K562 (cell line): ENCODE results near the gene ACER3. TPM values are rescaled to one million over a fixed set of nuclear protein-coding genes. Genes with fewer than 3 reads are reported as not detected.
"Not testable (repeated sequence)": the region's sequence is repeated elsewhere in the genome, so short reads cannot be mapped to it uniquely, and the experiment has no call there.

Source experiments
- ATAC-seq: fragments of 200-7000 bp; cut with Tn5 transposase; 3 replicates; pipeline ENCODE4 v1.9.1; 2020; ENCODE audit warnings: moderate library complexity
- BruUV-seq: library from RNA; stranded (reverse); fragments of 400-500 nt; replicated peaks from 2 replicates; lab custom pipeline; 2021; lab: Mats Ljungman, UMichigan
- CTCF ChIA-PET: fragments of 300-600 bp; formaldehyde crosslinking; extraction: SDS; loops from one replicate; lab custom pipeline; 2021; ENCODE audit warnings: low intra/inter-chr PET ratio; lab: Yijun Ruan, JAX
- POLR2A ChIA-PET: fragments of 300-600, 350-650 bp; sonication (Branson Sonifier 250); formaldehyde crosslinking; extraction: SDS; loops from one replicate; lab custom pipeline; 2021; ENCODE audit warnings: antibody characterized with exemption, inconsistent platforms; lab: Yijun Ruan, JAX
- DNase-seq, 4 experiments: peaks; one replicate each; pipeline versions ENCODE4 v3.0.0 to v3.0.0-alpha.2; 2011 to 2018; ENCODE audit warnings: low spot score in 3 of 4, mixed read lengths in 3 of 4; ENCODE audit errors: extremely low read depth in 1 of 4
- FAIRE-seq: peaks from 2 replicates; lab custom pipeline; 2011; peaks lifted over from hg19 to GRCh38; lab: Jason Lieb, UNC
- H2AFZ ChIP-seq: 2 replicates; pipeline ENCODE4 v1.6.0; 2011; ENCODE audit warnings: low read depth, low read length, control low read depth, inconsistent platforms
- H3K27ac ChIP-seq: fragments of 200-600 bp; 3 replicates; pipeline ENCODE4 v1.8.0; 2011; ENCODE audit warnings: low read depth, mild to moderate bottlenecking, control low read depth, inconsistent platforms, low read length, moderate library complexity, mixed read lengths; ENCODE audit errors: extremely low read depth
- H3K27me3 ChIP-seq, 2 experiments: fragments of 300-600 bp in 1 of 2; 2 replicates in 1 of 2; 3 replicates in 1 of 2; pipeline versions ENCODE4 v1.6.0 to v1.8.0; 2011; ENCODE audit warnings: inconsistent platforms in 2 of 2, low read length in 2 of 2, mild to moderate bottlenecking in 1 of 2, mixed read lengths in 1 of 2, moderate library complexity in 1 of 2; ENCODE audit not compliant: control insufficient read depth in 2 of 2, insufficient read depth in 2 of 2
- H3K36me3 ChIP-seq: fragments of 300-600 bp; 3 replicates; pipeline ENCODE4 v1.8.0; 2011; ENCODE audit warnings: mild to moderate bottlenecking, low read length, inconsistent platforms; ENCODE audit not compliant: control insufficient read depth, insufficient read depth
- H3K4me1 ChIP-seq, 2 experiments: fragments of 200-600 bp in 1 of 2; replicated peaks in 1 of 2; 2 replicates in 1 of 2; 3 replicates in 1 of 2; pipeline versions ENCODE4 v1.5.1 to v1.8.0; 2011; ENCODE audit warnings: inconsistent platforms in 2 of 2, low read length in 2 of 2, mild to moderate bottlenecking in 1 of 2, mixed read lengths in 1 of 2, moderate library complexity in 1 of 2; ENCODE audit not compliant: control insufficient read depth in 2 of 2, insufficient read depth in 2 of 2
- H3K4me2 ChIP-seq: 2 replicates; pipeline ENCODE4 v1.6.1; 2011; ENCODE audit warnings: low read length, control low read depth, inconsistent platforms, mixed read lengths; ENCODE audit not compliant: insufficient read depth
- H3K4me3 ChIP-seq: fragments of 200-600 bp; sonication (generic), shearing (Covaris generic); 2 replicates; pipeline ENCODE4 v1.5.1; 2016; ENCODE audit warnings: control low read depth, inconsistent platforms
- H3K79me2 ChIP-seq: fragments of 200-600 bp; 3 replicates; pipeline ENCODE4 v1.8.0; 2011; ENCODE audit warnings: low read length, inconsistent platforms; ENCODE audit not compliant: control insufficient read depth, insufficient read depth
- H3K9ac ChIP-seq, 2 experiments: 2 replicates each; pipeline versions ENCODE4 v1.6.0 to v1.6.1; 2011; ENCODE audit warnings: low read depth in 2 of 2, low read length in 2 of 2, control low read depth in 1 of 2, inconsistent platforms in 1 of 2, mild to moderate bottlenecking in 1 of 2, mixed read lengths in 1 of 2; ENCODE audit not compliant: insufficient read depth in 1 of 2
- H3K9me1 ChIP-seq: one replicate; pipeline ENCODE4 v1.6.0; 2011; ENCODE audit warnings: inconsistent platforms, mild to moderate bottlenecking, low read length, moderate library complexity; ENCODE audit not compliant: control insufficient read depth, insufficient read depth
- H3K9me3 ChIP-seq: replicated peaks from 2 replicates; pipeline ENCODE4 v1.5.1; 2011; ENCODE audit warnings: low read depth, low read length, inconsistent platforms; ENCODE audit not compliant: control insufficient read depth, insufficient read depth
- H4K20me1 ChIP-seq: replicated peaks from 2 replicates; pipeline ENCODE4 v1.6.1; 2011; ENCODE audit warnings: low read length, inconsistent platforms, mixed read lengths; ENCODE audit not compliant: control insufficient read depth, insufficient read depth
- AFF1 ChIP-seq, 2 experiments: fragments of 450-650 bp; IDR thresholded peaks; 2 replicates each; pipeline ENCODE4 v1.6.1; 2018; ENCODE audit warnings: mild to moderate bottlenecking in 2 of 2, low read depth in 1 of 2; ENCODE audit not compliant: partially characterized antibody in 2 of 2
- BCOR ChIP-seq: fragments of 450-650 bp; IDR thresholded peaks from 2 replicates; pipeline ENCODE4 v1.6.1; 2016
- HDAC1 ChIP-seq, 2 experiments: fragments of 450-650 bp; IDR thresholded peaks; 2 replicates each; pipeline ENCODE4 v1.6.1; 2016 to 2017; ENCODE audit warnings: inconsistent platforms in 1 of 2, mild to moderate bottlenecking in 1 of 2, moderate library complexity in 1 of 2
- HDAC2 ChIP-seq: fragments of 450-650 bp; IDR thresholded peaks from 2 replicates; pipeline ENCODE4 v1.6.1; 2016; ENCODE audit warnings: mild to moderate bottlenecking
- KDM1A ChIP-seq, 2 experiments: fragments of 450-650 bp; IDR thresholded peaks; 2 replicates each; pipeline ENCODE4 v1.6.1; 2016; ENCODE audit warnings: mild to moderate bottlenecking in 2 of 2
- PHF20 ChIP-seq: fragments of 450-650 bp; IDR thresholded peaks from 2 replicates; pipeline ENCODE4 v1.6.1; 2018; ENCODE audit not compliant: partially characterized antibody
- SMARCA5 ChIP-seq: fragments of 450-650 bp; IDR thresholded peaks from 2 replicates; pipeline ENCODE4 v1.6.1; 2016
- TRIM24 ChIP-seq, 2 experiments: fragments of 450-650 bp; IDR thresholded peaks; 2 replicates each; pipeline ENCODE4 v1.6.1; 2016
- ZNF146 ChIP-seq: IDR thresholded peaks from one replicate; pipeline ENCODE4 v1.6.1; 2018; ENCODE audit warnings: missing compliant biosample characterization; ENCODE audit not compliant: unreplicated experiment
- WGBS: fragments of 100-300 bp; shearing (Covaris generic); methylation state at CpG from one replicate; pipeline ENCODE4 v1.1.6; 2016; ENCODE audit warnings: low coverage, mixed read lengths; ENCODE audit not compliant: insufficient coverage; ENCODE audit errors: missing lambda C conversion rate; 5-methylcytosine and 5-hydroxymethylcytosine counted together
- in situ Hi-C: fragments of 300-500 bp; cut with MboI; formaldehyde crosslinking; loops from 4 replicates; pipeline ENCODE4 v1.15.0; 2018; ENCODE audit warnings: inconsistent platforms, mixed read lengths
- intact Hi-C: fragments of 100-400 bp; cut with micrococcal nuclease; formaldehyde crosslinking; loops from 2 replicates; pipeline ENCODE4 v1.14.2; 2022
- polyA plus RNA-seq, 8 experiments: library from polyadenylated mRNA; depleted of rRNA in 4 of 8; stranded (reverse) in 5 of 8; unstranded in 3 of 8; fragments of >200 nt; fragmentation: Nextera tagmentation in 2 of 8; fragmentation: Illumina TruSeq in 1 of 8; extraction: Ambion mirVana in 2 of 8; extraction: Trizol in 1 of 8; gene quantifications; 2 replicates each; pipeline versions ENCODE4 v1.2.1 to v1.2.3, GENCODE V29; 2011 to 2014; ENCODE audit warnings: inconsistent platforms in 1 of 8, missing spikeins in 1 of 8
- total RNA-seq, 7 experiments: library from RNA; depleted of rRNA in 6 of 7; stranded (reverse); fragments of >200 nt in 6 of 7; fragmentation: Illumina TruSeq in 2 of 7; extraction: Trizol in 2 of 7; gene quantifications; 2 replicates each; pipeline versions ENCODE4 v1.2.1 to v1.2.3, GENCODE V29; 2011 to 2021; ENCODE audit warnings: low replicate concordance in 1 of 7

The ACER3 gene
- total and polyA plus RNA-seq, 9 of the 15 experiments (the other 6 are each of a cell fraction or from before 2014, with no cell fraction given): 2.0 to 23.8 (median 9.5) TPM

GRCh38 chr11:76826508-76826907 is 34.2 kb upstream of the ACER3 start:
- DNase-seq, CTCF ChIA-PET, H2AFZ ChIP-seq, BruUV-seq, H3K27me3 ChIP-seq, H3K79me2 ChIP-seq, H3K9ac ChIP-seq, in situ Hi-C loops, H3K36me3 ChIP-seq, FAIRE-seq, H3K27ac ChIP-seq, H3K9me3 ChIP-seq, H4K20me1 ChIP-seq, ATAC-seq, H3K4me2 ChIP-seq, H3K4me3 ChIP-seq, H3K9me1 ChIP-seq, intact Hi-C loops: not testable (repeated sequence)
- H3K4me1 ChIP-seq: peaks cover 26 to 38% of the 10 kb centered on the region in 2 experiments
- WGBS: 81% methylated on average over 2 of the region's 3 CpGs
- POLR2A ChIA-PET: interaction anchor here (1.2 kb wide), 1 partner anchor 91 kb away, joined by 4 read pairs; no protein-coding TSS in a partner anchor
- TF ChIP-seq KDM1A (IDR thresholded peaks at IDR 0.05): peak; percentile 58 to 76; a peak in 3 of 4 replicates
- peak in 1 of 2 experiments; percentile 23; a peak in 2 of 4 replicates for TF ChIP-seq HDAC1 (IDR thresholded peaks at IDR 0.05)
- TF ChIP-seq BCOR: peak; percentile 95
- peak; percentile 87 for TF ChIP-seq SMARCA5
- TF ChIP-seq PHF20: peak; percentile 48
- 0 out of 2 replicates have a peak, but pooled peaks have one; percentile 32 for TF ChIP-seq HDAC2
- peak; percentile 26 for TF ChIP-seq ZNF146 (CRISPR knock-in tag)

- H3K9ac ChIP-seq, H3K27ac ChIP-seq, H4K20me1 ChIP-seq, in situ Hi-C loops, H3K9me3 ChIP-seq, H3K9me1 ChIP-seq, H3K79me2 ChIP-seq, H3K27me3 ChIP-seq, BruUV-seq, intact Hi-C loops, H3K4me2 ChIP-seq, FAIRE-seq, DNase-seq, CTCF ChIA-PET, H2AFZ ChIP-seq, ATAC-seq, POLR2A ChIA-PET, H3K36me3 ChIP-seq, H3K4me3 ChIP-seq: not testable (repeated sequence)
- peaks cover 26 to 38% of the 10 kb centered on the region in 2 experiments for H3K4me1 ChIP-seq
- TF ChIP-seq TRIM24 (IDR thresholded peaks at IDR 0.05): 0 out of 4 replicates have a peak, but pooled peaks of 1 of the 2 experiments have one; percentile 7
- TF ChIP-seq AFF1 (IDR thresholded peaks at IDR 0.05; ENCODE audit: low read depth in 1 of 2, partially characterized antibody in 2 of 2): peak in 1 of 2 experiments; percentile 98
Observed at GRCh38 chr11:76827005-76827404, 33.7 kb upstream of the ACER3 start.
